GM18907 (cell line): ENCODE measurements around the gene MUC22.
"Not testable (repeated sequence)": the region's sequence is repeated elsewhere in the genome, so short reads cannot be mapped to it uniquely, and the experiment has no call there.

ENCODE experiments used
- ATAC-seq: cut with Tn5 transposase; IDR thresholded peaks from one replicate; pipeline ENCODE4 v1.9.1; 2021; ENCODE audit warnings: mild to moderate bottlenecking, moderate library complexity; ENCODE audit not compliant: unreplicated experiment

The MUC22 gene

DNA sequence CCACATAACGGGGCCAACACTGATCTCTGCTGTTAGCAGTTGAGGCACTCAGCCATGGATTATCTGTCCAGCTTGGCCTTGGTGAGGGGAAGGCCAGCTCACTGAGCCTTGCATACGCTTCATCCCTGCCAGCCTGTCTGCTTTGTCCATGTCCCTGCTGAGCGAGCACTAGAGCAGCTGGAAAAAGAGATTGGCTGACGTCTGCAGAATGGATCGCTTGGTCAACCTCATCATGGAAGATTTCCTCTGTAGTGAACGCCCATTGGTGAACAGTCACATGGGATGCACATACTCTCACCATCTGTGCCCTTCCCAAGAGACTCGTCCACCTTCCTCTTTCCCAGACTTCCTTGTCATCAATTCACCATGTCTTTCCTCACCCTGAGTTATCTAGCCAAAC is 26.9 kb downstream of the MUC22 start:
- no peak for ATAC-seq

DNA sequence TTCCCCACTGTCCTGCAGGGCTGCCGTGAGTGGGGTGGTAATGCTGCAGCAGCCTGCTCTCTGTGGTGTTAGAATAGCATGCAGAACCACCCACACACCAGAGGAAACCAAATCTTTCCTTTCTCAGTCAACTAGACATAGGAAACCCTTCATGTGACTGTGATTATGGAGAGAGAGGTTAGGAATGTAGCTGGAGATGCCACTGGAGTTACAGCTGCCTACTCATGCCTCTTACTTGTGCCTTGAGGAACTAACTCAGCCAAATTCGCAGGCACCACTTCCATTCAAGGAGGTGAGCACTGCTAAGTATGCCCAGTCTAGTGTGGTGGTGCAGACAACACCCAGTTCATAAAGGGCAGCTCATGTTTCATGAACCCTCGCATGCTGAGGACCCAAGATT is 27.4 kb downstream of the MUC22 start:
- no peak for ATAC-seq

DNA sequence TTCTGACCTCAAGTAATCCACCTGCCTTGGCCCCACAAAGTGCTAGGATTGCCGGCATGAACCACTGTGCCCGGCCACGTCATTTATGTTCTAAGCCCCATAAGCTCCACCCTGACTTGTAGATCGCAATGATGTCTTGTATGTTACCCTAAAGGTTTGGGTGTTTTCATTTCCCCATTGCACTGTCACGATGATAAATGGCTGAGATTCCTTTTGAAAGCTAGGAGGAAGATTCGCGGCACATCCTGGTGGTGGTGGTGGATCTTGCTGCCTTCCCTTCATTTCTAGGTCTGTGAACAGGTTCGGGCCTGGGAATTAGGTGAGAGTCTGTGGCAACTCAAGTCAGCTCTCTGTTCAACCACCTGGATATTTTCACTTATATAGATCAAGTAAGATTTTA is 28.3 kb downstream of the MUC22 start:
- ATAC-seq: no peak

DNA sequence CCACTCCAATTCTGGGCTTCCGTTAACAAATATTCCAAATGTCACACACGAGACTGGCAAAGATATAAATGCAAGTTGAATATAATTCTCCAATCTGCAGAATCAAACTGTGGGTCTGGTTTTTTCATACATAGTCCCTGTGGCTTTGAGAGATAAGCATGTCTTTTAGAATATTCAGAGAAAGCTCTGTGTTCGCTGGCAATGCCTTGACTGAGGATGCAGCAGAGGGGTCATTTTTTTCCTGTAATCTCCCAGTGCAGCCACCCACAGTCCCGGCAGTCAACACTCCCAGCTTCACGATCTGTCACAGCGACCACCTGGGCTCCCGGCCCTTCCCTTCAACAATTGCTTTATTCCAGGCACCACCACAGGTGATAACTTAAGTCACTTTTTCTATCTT is 30.5 kb downstream of the MUC22 start:
- no peak for ATAC-seq

DNA sequence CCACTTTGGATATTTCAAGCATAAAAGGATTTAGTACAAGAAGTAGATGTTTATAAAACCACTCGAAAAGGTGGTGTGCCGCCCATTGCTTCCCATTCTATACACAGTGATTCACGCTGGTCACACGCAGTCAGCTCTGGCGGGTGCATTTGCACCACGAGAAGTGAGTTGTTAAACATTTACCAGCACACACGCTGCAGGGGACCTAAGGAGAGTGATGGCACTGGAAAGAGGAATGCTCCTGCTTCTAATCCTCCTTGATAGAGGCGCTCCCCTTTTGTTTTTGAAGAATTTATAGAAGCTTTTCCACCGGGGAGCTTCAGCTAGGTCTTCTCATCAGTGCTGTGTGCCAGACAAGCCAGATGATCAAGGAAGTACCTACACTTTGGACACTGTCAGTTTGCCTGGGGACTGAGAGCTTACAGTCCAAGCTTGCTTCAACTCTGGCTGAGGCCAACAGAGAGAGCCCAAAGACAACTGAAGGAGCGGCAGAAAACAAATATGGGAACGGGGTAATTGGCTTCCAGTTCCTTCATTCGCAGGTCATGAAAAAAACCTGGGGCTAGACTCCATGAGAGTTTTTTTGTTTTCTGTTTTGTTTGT is 31.2 kb downstream of the MUC22 start:
- ATAC-seq: no peak

DNA sequence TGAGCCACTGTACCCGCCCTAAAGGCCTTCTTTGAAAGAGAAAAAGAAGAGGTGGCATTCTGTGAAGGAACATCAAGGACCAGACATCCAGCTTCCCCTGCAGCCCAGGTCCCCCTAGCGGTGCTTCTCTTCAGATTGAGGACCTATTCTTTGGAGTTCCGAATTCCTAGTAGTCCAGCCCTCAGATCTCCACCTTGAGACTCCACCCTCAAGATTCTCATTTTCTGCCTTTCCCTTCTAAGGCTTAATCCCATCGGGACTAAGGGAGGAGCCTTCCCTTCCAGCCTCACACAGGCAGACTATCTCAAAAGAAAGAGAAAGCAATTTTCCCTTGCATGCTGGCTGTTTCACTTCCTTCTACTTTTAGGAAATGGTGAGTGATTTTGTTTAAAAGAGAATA is 32.5 kb downstream of the MUC22 start:
- no peak for ATAC-seq

DNA sequence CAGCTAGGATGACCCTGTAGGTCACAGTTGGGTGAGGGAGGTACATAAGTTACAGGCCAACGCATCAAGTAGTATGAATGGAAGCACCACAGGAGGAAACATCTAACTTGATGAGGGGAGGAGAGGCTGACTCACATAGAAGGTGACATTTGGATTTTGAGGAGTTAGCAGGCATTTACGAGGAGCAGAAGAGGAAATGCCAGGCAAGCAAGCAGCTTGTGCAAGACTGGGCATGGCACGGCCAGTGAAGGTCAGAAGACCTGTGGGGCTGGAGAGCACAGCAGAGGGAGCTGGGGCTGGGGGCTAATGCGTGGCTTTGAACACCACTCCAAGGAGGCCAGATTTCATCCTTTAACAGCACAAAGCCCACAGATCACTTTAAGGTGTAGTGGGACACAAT is 37.8 kb downstream of the MUC22 start:
- no peak for ATAC-seq

DNA sequence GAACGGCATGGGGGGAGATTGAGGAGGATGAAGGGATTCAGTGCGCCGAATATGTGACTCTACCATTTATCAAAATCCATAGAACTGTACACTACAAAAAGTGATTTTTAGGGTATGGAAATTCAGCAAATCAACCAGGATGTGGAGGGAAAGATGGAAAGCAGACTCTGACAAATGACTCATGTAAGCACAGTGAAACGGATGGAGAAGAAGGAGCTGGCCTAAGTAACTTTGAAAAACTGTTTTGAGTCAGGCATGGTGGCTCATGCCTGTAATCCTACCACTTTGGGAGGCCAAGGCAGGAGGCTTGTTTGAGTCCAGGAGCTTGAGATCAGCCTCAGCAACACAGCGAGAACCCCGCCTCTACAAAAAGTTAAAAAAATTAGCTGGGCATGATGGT is 39.2 kb downstream of the MUC22 start:
- no peak for ATAC-seq

DNA sequence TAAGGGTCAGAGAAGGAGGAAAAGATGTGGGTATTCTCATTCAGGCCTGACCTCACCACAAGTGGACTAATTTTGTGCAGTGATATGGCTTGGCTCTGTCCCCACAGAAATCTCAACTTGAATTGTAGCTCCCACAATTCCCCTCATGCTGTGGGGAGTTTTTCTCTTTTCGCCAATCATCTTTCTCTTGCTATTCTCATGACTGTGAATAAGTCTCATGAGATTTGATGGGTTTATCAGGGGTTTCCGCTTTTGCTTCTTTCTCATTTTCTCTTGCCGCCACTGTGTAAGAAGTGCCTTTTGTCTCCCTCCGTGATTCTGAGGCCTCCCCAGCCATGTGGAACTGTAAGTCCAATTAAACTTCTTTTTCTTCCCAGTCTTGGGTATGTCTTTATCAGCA is 42.9 kb downstream of the MUC22 start:
- not testable (repeated sequence) for ATAC-seq

DNA sequence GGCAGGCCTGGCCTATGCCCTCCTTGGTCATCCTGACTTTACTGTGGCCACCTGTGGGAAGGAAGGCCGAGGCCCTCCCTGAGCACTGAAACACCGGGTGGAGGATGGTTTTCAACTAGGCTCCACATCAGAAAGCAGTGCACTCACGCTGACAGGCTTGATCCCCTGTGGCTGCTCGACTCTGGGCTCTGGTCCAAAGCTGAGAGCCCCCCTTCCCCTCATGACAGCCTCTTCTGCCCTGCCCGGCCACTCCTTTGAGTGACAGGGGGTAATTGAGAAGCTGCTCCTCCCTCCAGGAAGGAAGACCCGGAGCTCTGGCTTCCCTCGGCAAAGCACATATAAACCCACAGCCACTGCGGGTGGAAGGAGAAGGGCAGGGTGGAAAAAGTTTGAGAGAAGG is 43.6 kb downstream of the MUC22 start:
- ATAC-seq: no peak

DNA sequence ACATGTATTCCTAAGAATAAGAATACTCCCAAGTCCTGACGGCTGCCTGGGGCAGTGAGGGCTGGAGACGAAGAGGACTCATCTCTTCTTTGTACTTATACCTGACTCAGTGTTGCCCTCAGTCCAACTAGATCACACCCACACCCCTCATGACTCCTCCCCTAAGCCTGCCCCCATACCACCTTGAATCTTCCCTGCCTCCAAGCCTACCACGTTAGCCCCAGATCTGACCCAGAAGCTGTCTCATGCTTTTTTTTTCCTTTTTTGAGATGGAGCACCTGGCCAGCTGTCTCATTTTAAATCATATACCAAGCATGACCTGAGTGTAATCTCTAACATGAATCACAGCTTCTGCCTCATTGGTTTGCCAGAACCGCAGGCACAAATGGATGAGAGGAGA is 45.2 kb downstream of the MUC22 start:
- ATAC-seq: no peak

DNA sequence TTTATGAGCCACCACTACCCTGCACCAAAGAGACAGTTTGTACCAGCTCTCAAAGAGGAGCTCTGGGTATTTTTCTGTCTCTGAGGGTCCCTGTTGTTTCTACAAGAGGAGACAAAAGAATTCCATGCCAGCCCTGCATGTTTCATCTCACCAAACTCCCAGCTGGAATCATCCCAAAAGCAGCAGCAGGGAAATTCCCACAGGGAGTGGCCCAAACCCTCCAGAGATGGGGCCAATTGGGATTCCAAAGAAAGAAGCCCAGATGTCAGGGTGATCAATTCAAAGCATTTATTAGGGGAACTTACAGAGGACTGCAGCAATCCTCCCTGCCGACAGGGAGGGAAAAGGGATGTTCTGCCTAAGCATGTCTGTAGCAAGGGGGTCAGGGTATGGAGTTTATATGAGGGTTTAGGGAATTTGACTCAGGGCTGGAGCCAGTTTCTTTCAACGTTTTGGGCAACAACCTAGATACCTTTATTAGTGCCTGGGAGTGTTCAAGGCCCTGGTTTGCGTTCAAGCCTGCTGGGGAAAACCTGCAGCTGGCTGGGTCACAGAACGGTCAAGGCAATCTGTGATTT is 47.2 kb downstream of the MUC22 start:
- no peak for ATAC-seq

DNA sequence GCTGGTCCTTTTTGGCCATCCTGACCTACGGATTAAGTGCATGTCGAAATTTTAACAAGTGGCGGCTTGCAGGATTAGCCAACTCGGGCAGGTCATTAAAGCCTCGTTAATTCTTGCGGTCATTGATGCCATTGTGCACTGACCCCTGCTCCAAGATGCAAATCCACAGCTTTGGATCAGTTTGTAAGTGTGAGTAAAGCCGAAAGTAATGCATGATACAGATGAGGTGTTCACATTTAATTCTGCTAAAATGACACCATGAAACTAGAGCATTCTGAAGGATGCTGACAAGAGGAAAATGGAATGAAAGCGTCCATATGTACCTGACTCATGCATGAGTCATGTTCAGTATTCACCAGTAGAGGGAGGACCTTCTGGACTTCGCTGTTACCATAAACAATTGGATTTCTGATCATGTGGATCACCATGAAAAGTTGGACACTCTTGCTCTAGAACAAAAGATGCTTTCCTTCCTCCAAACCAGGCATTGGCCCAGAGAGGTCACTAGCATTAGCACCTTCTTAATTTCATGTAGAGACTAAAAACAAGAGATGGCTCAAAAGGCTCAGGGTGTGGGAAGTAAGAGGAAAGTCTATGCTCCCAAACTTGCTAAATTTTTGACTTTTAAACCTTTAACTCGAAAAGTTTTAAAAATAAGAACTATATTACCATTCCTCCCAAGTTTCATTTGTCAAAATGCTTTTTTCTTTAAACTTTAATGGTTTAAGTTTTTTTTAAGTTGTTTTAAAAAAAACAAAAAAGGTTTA is 48.0 kb downstream of the MUC22 start:
- no peak for ATAC-seq

DNA sequence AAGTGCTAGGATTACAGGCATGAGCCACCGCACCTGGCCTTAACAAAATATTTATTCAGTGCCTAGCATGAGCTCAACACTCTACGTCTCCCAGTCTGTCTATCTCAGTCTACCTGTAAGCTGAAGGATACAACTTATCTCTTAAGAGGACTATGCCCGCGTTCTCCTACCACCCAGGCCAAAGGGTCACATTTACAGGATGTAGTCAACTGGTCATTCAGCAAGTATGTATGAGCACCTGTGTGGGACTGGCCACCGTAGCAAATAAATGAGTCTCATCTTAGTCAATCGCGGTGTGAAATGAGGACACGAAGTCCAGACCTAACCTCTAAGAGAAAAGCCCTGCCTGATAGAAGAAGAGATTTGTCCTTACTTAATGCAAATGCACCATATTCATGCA is 49.9 kb downstream of the MUC22 start:
- ATAC-seq: no peak

DNA sequence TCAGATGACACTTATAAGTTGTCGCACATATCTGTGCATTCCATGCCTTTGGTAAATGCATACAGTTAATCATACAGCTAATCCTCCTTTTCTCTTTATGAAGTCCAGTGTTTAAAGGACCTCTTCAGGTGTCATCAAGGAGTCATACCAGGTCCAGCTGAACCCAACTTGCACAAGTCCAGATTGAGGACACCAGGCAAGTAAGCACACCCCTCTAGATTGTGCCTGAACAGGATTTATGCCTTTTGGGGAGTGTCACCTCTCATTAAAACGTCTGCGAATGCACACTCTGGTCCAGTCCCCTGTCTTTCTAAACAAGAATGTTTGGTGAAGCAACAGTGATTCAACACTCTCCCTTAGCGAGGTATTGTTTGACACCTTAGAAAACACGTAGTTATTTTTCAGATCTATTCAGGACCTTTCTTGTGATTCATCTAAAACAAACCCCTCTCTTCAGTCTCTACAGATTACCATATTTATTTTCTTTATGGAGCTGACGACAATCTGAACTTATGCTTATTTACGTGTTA is 53.7 kb downstream of the MUC22 start:
- no peak for ATAC-seq

DNA sequence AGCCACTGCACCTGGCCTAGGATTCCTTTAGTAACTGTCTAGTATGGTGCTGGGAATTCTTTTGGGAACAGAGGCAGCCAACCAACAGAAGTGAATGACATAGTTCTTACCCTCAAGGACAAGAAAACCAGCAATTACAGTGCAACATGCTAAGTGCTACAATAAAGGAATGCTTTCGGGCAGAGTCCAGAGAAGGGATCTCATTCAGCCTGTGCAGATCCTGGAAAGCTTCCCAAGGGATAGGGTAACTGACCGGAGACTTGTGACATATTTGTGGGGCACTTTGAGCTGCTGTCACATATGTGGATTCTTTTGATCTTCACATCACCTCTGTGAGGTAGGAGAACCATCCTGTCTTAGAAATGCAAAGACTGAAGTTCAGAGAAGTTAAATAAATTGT is 55.3 kb downstream of the MUC22 start:
- ATAC-seq: no peak

DNA sequence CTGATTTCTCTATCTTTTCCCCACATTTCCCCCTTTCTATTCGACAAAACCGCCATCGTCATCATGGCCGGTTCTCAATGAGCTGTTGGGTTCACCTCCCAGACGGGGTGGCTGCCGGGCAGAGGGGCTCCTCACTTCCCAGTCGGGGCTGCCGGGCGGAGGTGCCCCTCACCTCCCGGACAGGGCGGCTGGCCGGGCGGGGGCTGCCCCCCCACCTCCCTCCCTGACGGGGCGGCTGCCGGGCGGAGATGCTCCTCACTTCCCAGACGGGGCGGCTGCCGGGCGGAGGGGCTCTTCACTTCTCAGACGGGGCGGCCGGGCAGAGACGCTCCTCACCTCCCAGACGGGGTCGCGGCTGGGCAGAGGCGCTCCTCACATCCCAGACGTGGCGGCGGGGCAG is 56.8 kb downstream of the MUC22 start:
- not testable (repeated sequence) for ATAC-seq

DNA sequence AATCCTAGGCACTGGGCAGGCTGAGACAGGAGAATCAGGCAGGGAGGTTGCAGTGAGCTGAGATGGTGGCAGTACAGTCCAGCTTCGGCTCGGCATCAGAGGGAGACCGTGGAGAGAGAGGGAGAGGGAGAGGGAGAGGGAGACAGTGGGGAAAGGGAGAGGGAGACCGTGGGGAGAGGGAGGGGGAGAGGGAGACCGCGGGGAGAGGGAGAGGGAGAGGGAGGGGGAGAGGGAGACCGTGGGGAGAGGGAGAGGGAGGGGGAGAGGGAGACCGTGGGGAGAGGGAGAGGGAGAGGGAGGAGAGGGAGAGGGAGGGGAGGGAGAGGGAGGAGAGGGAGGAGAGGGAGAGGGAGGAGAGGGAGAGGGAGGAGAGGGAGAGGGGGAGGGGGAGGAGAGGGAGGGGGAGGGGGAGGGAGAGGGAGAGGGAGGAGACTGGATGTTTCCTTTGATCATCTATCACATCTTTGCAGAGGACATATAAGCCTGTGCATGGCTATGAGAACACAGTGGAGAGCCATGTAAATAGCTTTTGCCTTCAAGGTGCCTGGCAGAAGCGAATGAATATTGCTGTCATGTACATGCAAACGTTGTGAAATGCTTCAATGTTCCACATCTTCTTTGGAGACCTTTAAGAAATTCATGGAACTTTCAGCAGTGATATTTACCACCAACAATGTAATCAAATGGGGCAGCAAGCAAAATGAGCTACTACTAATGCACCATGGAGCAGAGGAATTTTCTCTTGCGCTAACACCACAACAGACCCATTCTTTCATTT is 57.8 kb downstream of the MUC22 start:
- not testable (repeated sequence) for ATAC-seq

DNA sequence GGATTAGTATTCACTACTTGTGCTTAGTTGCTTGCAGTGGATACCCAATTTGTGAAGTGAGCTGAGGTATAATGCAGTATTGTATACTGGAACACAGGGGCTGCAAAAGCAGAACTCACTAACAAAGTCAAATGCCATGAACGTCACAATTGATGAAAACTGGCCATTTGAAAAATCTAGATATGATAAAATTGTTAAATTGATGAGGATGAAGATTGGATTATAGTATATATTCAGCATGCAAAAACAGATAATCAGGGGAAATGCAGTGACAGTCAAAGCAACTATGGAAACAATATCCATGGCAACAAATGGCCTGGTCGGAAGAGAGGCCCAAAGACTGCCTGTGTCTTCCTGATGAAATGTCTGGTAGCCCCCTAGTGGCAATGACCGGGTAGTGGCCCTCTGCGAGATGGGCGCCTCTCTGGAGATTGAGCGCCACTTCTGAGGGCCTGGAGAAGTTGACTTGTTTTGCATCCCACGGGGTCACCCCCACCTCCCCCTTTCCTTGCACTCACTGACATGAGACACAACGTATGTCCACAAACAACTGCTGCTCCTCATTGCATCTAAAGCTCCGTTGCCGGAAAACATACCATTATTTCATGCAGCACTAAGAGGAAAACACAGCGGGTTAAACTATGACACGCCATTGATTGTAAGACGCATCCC is 58.5 kb downstream of the MUC22 start:
- no peak for ATAC-seq

DNA sequence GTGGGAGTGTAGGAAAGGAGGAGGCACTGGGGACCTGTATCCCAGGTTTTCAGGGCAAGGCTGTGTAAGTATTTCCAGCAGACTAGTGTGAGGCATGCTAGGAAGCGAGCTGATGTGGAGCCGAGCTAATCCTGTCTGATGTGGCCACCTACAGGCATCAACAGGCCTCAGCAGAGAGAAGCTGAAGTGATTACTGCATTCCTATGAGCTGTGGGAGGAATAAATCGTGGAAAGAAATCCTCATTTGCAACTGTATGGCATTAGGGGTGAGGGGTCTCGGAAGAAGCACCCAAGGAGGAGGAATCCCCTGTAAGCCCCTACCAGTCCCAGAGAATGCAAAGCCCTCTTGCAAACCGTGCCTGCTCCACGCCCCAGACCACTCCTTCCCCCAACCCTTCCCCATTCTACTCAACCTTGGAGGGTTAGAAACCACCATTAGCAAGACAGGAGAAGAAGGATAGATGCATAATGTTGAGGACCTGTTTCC is 60.5 kb downstream of the MUC22 start:
- no peak for ATAC-seq

DNA sequence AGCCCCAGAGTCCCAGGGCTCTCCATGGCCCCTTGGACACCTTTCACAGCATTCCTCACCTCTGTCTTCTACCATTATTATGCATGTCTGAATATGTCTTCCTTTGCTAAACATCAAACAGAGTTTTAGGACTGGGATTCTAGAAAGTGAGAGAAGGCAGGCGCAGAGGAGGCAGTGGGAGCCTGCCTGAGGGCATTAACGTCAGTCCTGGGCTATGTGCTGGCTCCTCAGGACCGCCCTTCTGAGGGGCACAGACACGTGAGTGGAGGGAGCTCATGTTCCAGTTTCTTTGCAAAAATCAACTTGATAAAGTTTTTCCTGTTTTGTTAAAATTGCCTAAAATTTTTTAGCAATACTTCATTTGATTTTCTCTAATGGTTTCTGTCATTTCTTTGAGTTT is 64.1 kb downstream of the MUC22 start:
- ATAC-seq: no peak
